ENCODE results near the gene ELK1.

GRCh38 chrX:47659421-47659726 lies 9.0 kb upstream of the ELK1 start:
- TF ChIP-seq SP1 (IDR thresholded peaks at IDR 0.05; ENCODE audit: low read depth, low read length) (no peak), ZNF24 (IDR thresholded peaks at IDR 0.05) (no peak), MXI1 (IDR thresholded peaks at IDR 0.05; ENCODE audit: low read depth, low read length) (no peak; the same call in 1 of the 2 replicates), CTCF (IDR thresholded peaks at IDR 0.05 in 2 of 3, conservative IDR thresholded peaks at IDR 0.05 in 1 of 3; ENCODE audit: control insufficient read depth in 2 of 3, extremely low read depth in 1 of 3, insufficient read depth in 1 of 3, low read depth in 3 of 3, low read length in 3 of 3) (no peak), POLR2AphosphoS5 (IDR thresholded peaks at IDR 0.05; ENCODE audit: low read length) (no peak), EZH2 (IDR thresholded peaks at IDR 0.05; ENCODE audit: borderline replicate concordance, control insufficient read depth, low read depth, low read length) (no peak), ZNF274 (IDR thresholded peaks at IDR 0.05; ENCODE audit: insufficient read depth, insufficient read length) (no peak), CHD1 (IDR thresholded peaks at IDR 0.05; ENCODE audit: low read depth, low read length) (no peak), MAX (IDR thresholded peaks at IDR 0.05; ENCODE audit: low read depth, low read length) (peak; percentile 38; the same call in 1 of the 2 replicates), GABPA (IDR thresholded peaks at IDR 0.05; ENCODE audit: low read depth) (no peak)
